Sigmoid colon (tissue), 7 donors: ENCODE data around the gene PRAME. TPM values are rescaled to one million over a fixed set of nuclear protein-coding genes. Genes with fewer than 3 reads are reported as not detected.

Experiments used
- DNase-seq: peaks from one replicate; pipeline ENCODE4 v3.0.0-alpha.2; 2019
- H3K27ac ChIP-seq, 4 donors: fragments of 200-600 bp; sonication (generic); one replicate each; pipeline ENCODE4 v1.5.1; 2016 to 2019; ENCODE audit warnings: mild to moderate bottlenecking in 1 of 4
- H3K27me3 ChIP-seq, 3 donors: fragments of 200-600 bp; sonication (generic); one replicate each; pipeline ENCODE4 v1.5.1; 2019; ENCODE audit warnings: mild to moderate bottlenecking in 1 of 3
- H3K36me3 ChIP-seq, 4 donors: fragments of 200-600 bp; sonication (generic); one replicate each; pipeline ENCODE4 v1.5.1; 2016 to 2019
- H3K4me1 ChIP-seq, 4 donors: fragments of 200-600 bp; sonication (generic); one replicate each; pipeline ENCODE4 v1.5.1; 2017 to 2019
- H3K4me3 ChIP-seq, 4 donors: fragments of 200-600 bp; sonication (generic); one replicate each; pipeline ENCODE4 v1.5.1; 2017 to 2019; ENCODE audit warnings: mild to moderate bottlenecking in 2 of 4, moderate library complexity in 1 of 4
- H3K9me3 ChIP-seq, 4 donors: fragments of 200-600 bp in 3 of 4; sonication (generic) in 3 of 4; one replicate each; pipeline versions ENCODE4 v1.5.1 to v1.6.1; 2013 to 2019
- CTCF ChIP-seq, 4 experiments: fragments of 450-650 bp in 3 of 4; fragments of 200-600 bp in 1 of 4; IDR thresholded peaks; one replicate each; pipeline ENCODE4 v1.5.1; 2016 to 2019; ENCODE audit warnings: antibody characterized with exemption in 4 of 4, mild to moderate bottlenecking in 3 of 4, moderate library complexity in 2 of 4
- EP300 ChIP-seq, 4 donors: sonication (generic); formaldehyde crosslinking; IDR thresholded peaks; one replicate each; pipeline ENCODE4 v1.6.1; 2017; ENCODE audit warnings: antibody characterized with exemption in 4 of 4
- POLR2A ChIP-seq, 2 donors: fragments of 450-650 bp; IDR thresholded peaks; one replicate each; pipeline ENCODE4 v1.6.1; 2016; ENCODE audit warnings: antibody characterized with exemption in 2 of 2, mild to moderate bottlenecking in 2 of 2, moderate library complexity in 2 of 2
- POLR2AphosphoS5 ChIP-seq, 4 donors: sonication (generic); formaldehyde crosslinking; IDR thresholded peaks; one replicate each; pipeline ENCODE4 v1.6.1; 2017; ENCODE audit warnings: antibody characterized with exemption in 4 of 4
- WGBS, 2 donors: extraction: QIAGEN DNeasy Blood & Tissue Kit; methylation state at CpG; one replicate each; pipeline ENCODE4 v1.1.7; 2013; 5-methylcytosine and 5-hydroxymethylcytosine counted together
- intact Hi-C: fragments of 100-400 bp; cut with DNase I; formaldehyde crosslinking; loops from one replicate; pipeline ENCODE4 v1.15.1; 2023
- polyA plus RNA-seq, 3 donors: library from polyadenylated mRNA; stranded (reverse); fragments of 200-250 nt; gene quantifications; one replicate each; pipeline ENCODE4 v1.2.3, GENCODE V29; 2013
- total RNA-seq, 4 donors: library from RNA; depleted of rRNA; stranded (reverse); fragments of >200 nt; gene quantifications; one replicate each; pipeline ENCODE4 v1.1.0, GENCODE V29; 2016
- donor health status: healthy with polysubstance abuse.
- donor health status: Bipolar disorder and iron deficiency.
- donor health status: healthy.

Gene PRAME
- total and polyA plus RNA-seq, 7 donors: 0.06 to 0.16 TPM; not detected in 5

GRCh38 chr22:22573047-22573889 is 14.2 kb upstream of the PRAME start:
- Histone ChIP-seq H3K9me3 (no peaks in the 10 kb centered on the region), H3K27me3 (peaks cover 0 to 10% (median 0%) of the 10 kb centered on the region in 3 donors), H3K4me3 (no peak overlapping the region), H3K27ac (no peak overlapping the region), H3K4me1 (no peaks in the 10 kb centered on the region), H3K36me3 (no peaks in the 10 kb centered on the region)
- TF ChIP-seq CTCF (IDR thresholded peaks at IDR 0.05) (no peak), EP300 (IDR thresholded peaks at IDR 0.05) (no peak), POLR2AphosphoS5 (IDR thresholded peaks at IDR 0.05) (no peak), POLR2A (IDR thresholded peaks at IDR 0.05) (no peak)
- intact Hi-C loops: no loop called here
- WGBS, 2 donors: 59 to 70% methylated on average over 8 of the region's 8 CpGs
- DNase-seq: no peak

- Histone ChIP-seq H3K4me3 (no peak overlapping the region), H3K4me1 (no peaks in the 10 kb centered on the region), H3K27me3 (peaks cover 0 to 10% (median 0%) of the 10 kb centered on the region in 3 donors), H3K36me3 (no peaks in the 10 kb centered on the region), H3K27ac (no peak overlapping the region), H3K9me3 (no peaks in the 10 kb centered on the region)
- 88% methylated on average over 2 of the region's 2 CpGs for WGBS, 2 donors
- TF ChIP-seq CTCF (IDR thresholded peaks at IDR 0.05) (no peak), POLR2AphosphoS5 (IDR thresholded peaks at IDR 0.05) (no peak), EP300 (IDR thresholded peaks at IDR 0.05) (no peak), POLR2A (IDR thresholded peaks at IDR 0.05) (no peak)
- intact Hi-C loops: no loop called here
- DNase-seq: no peak
Measured at GRCh38 chr22:22571862-22572261, 12.8 kb upstream of the PRAME start.

GRCh38 chr22:22571429-22571828 is 12.4 kb upstream of the PRAME start:
- Histone ChIP-seq H3K9me3 (no peaks in the 10 kb centered on the region), H3K4me1 (no peaks in the 10 kb centered on the region), H3K36me3 (no peaks in the 10 kb centered on the region), H3K4me3 (no peak overlapping the region), H3K27me3 (peaks cover 0 to 10% (median 0%) of the 10 kb centered on the region in 3 donors), H3K27ac (no peak overlapping the region)
- intact Hi-C loops: no loop called here
- DNase-seq: no peak
- TF ChIP-seq CTCF (IDR thresholded peaks at IDR 0.05) (no peak), EP300 (IDR thresholded peaks at IDR 0.05) (no peak), POLR2A (IDR thresholded peaks at IDR 0.05) (no peak), POLR2AphosphoS5 (IDR thresholded peaks at IDR 0.05) (no peak)
- 82 to 88% methylated on average over 6 of the region's 6 CpGs for WGBS, 2 donors

- DNase-seq: no peak
- WGBS, 2 donors: 72 to 82% methylated on average over 5 of the region's 5 CpGs
- Histone ChIP-seq H3K4me3 (no peak overlapping the region), H3K9me3 (peaks cover 0 to 1% (median 0%) of the 10 kb centered on the region in 4 donors), H3K4me1 (no peaks in the 10 kb centered on the region), H3K27me3 (peaks cover 0 to 10% (median 0%) of the 10 kb centered on the region in 3 donors), H3K27ac (no peak overlapping the region), H3K36me3 (no peaks in the 10 kb centered on the region)
- TF ChIP-seq CTCF (IDR thresholded peaks at IDR 0.05) (no peak), POLR2A (IDR thresholded peaks at IDR 0.05) (no peak), EP300 (IDR thresholded peaks at IDR 0.05) (no peak), POLR2AphosphoS5 (IDR thresholded peaks at IDR 0.05) (no peak)
- intact Hi-C loops: no loop called here
Measured at GRCh38 chr22:22569218-22569617, 10.2 kb upstream of the PRAME start.
